A172 (cell line): ENCODE measurements around the gene FEN1. TPM values are rescaled to one million over a fixed set of nuclear protein-coding genes. Genes with fewer than 3 reads are reported as not detected.
A peak's percentile ranks its signal among the peaks of the same experiment; 100 is the strongest.

Experiments used
- DNase-seq: peaks from one replicate; pipeline ENCODE4 v3.0.0-alpha.2; 2015; ENCODE audit warnings: low spot score
- total RNA-seq: library from RNA; depleted of rRNA; stranded (reverse); fragments of >200 nt; shearing (Covaris generic); gene quantifications from 2 replicates; pipeline ENCODE4 v1.2.3, GENCODE V29; 2014

FEN1 gene
- total RNA-seq, 1 experiment from 2014 or later: 131 TPM

DNA sequence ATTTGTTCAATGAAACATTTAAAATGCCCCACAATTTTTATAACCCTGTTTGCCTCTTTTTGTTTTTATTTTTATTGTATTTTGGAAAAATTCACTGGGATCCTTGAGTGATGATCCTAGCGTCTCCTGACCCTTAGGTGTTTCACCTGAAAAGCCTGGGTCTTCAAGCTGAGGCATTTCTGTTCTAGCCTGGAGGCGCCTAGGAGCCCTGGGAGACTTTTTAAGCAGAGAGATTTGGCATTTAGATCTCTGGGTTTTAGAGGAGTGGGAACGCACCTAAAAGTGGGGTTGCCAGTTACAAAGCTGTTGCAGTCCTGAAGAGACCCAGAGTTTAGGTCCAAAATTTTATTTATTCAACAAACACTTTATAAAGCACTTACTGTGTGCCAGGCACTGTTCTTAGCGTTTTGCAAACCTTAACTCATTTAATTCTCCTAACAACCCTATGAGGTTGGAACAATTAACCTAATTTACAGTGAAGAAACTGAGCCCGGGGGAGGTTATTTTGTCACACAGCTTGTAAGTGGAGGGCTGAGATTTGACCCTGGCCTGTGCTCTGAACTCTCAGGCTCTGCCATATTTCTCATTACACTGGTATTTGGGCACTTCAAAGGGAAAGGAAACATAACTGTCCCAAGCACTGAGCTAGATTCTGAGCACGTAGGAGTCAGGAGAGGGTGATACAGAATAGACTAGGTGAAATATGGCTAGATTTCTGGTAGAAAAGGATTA is 24.9 kb downstream of the FEN1 start:
- no peak for DNase-seq

DNA sequence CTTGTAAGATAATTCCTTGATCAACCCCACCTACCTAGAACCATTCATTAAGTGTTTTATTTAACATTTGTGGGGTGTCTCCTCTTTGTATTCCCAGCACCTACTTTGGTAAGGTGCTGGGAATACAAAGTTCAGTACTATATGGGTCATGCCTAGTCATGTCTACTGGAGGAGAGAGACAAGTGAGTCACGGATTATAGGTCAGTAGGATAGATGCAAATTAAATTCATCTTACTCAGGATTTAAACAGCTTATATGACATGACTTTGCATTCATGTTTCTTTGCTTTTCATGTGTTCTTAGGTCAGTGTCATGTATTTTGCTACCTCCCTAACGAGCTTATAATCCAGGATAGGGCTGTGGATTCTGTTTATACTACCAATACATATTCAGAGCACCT is 27.5 kb downstream of the FEN1 start:
- DNase-seq: peak; percentile 26

DNA sequence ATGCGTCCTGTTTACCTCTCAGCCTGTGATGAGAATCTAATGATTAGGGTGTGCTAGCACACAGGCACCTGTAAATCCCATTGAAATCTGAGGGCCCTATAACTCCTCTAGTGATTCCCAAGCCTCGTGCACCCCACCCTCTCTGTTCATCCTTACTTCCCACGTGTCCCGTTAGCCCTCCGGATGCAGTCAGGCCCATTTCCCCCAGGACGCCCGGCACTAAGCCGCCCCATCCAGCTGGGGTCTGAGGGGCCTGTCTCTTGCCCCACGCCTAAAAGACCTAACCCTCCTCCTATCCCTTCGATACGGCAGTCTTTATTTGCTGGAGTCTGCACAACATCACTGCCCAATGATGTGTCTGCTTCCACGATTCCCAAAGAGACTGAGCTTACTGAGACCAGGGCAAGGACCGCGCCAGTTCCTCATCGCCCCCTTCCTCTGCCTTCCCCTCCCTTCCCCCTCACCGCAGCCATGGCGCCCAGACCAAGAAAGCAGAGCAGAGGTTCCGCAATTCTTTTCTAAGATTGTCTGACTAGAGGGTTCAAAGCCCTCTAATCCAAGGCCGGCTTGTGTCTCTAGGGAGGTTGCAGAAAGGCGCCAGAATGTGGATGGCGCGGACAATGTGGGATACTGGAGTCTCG is 34.3 kb downstream of the FEN1 start:
- no peak for DNase-seq

DNA sequence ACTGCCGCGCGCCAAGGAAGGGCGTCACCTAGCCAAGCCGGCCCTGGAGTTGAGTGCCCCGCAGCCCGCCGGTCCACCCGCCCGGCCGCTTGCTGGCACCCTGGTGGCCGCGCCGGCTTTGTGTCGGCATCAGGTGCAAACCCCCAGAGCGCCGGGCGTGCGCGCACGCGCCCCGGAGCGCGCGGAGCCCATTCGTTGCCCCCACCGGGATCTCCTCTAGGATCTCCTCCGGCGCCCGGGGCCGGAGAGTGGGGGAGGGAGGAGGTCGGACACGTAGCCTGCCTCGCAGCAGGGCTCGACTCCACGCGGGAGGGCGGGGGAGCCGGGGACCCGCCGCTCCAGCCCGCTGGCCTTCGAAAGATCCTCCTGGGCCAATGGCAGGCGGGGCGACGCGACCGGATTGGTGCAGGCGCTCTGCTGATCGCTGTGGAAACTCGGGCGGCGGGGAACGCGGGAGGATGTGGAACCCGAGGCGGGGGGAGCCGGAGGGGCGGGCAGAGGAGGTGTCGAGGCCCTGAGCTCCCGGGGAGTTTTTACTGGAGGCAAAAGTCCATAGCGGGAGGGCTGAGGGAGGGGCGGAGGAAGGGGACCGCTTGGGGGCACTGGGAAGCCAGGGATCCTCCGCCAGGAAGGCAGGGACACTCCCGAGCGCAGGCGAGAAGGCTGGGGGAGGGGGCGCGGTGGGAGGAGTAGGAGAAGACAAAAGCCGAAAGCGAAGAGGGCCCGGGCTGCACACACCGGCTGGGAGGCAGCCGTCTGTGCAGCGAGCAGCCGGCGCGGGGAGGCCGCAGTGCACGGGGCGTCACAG is 35.1 kb downstream of the FEN1 start, which contains the start of gene FADS2:
FADS2 (plus strand) TSS at position 730 of the 808 bp plus-strand sequence. CDS start 91 bp downstream, outside the sequence.
- peak; percentile 91 for DNase-seq

DNA sequence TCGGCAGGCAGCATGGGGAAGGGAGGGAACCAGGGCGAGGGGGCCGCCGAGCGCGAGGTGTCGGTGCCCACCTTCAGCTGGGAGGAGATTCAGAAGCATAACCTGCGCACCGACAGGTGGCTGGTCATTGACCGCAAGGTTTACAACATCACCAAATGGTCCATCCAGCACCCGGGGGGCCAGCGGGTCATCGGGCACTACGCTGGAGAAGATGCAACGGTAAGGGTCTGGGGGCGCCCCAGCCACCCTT is 35.6 kb downstream of the FEN1 start:
- no peak for DNase-seq

DNA sequence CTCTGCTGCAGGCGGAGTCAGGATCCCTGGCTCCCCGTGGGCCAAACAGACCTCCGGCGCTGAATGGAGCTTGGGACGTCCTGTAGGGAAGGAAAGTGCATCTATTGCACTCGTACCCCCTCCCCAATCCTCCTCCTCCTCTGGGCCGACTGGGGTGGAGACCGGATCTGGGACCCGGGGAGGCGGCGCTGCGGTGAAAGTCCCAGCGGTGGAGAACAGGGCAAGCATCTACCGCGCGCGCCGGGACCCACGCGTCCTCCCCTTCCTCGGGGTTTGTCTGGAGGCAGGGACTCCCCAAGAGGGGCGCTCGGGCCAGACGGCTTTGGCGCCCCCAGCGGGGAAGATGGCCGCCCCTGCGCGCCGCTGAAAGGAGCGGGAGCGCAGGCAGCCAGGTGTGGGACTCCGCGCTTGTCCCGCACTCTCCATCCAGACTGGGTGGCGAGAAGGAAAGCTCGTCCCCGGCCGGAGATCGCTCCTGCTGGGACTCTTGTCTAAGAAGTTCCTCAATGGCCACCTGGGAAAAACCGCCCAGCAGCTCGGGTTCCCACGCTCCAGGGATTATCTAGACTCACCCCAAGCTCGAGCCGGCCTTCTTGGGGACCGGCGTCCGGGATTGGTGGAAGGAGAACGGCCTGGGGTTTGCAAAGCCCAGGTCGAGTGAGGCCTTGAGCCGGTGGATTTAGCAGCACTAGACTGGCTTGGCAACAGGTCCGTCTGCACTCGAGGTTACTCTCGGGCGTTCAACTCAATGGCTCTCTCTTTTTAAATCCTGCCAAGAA is 36.1 kb downstream of the FEN1 start:
- no peak for DNase-seq

DNA sequence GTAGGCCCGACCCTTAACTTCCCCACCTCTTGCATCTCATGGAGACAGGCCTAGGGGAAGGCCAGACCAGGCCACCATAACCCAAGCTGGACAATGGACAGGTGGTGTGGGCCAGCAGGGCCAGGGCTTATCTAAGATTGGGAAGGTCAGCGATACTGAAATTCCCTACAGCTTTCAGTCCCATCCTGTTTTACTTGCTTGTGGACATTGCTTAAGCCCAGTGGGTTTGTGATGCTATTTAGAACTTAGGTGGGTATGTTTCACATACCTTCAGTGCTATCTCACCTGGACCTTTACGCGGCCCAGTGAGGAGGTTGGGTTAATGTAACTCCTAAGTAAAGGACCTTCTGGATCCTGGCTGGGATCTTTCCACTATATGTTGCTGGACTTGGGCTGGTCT is 37.1 kb downstream of the FEN1 start:
- DNase-seq: no peak

DNA sequence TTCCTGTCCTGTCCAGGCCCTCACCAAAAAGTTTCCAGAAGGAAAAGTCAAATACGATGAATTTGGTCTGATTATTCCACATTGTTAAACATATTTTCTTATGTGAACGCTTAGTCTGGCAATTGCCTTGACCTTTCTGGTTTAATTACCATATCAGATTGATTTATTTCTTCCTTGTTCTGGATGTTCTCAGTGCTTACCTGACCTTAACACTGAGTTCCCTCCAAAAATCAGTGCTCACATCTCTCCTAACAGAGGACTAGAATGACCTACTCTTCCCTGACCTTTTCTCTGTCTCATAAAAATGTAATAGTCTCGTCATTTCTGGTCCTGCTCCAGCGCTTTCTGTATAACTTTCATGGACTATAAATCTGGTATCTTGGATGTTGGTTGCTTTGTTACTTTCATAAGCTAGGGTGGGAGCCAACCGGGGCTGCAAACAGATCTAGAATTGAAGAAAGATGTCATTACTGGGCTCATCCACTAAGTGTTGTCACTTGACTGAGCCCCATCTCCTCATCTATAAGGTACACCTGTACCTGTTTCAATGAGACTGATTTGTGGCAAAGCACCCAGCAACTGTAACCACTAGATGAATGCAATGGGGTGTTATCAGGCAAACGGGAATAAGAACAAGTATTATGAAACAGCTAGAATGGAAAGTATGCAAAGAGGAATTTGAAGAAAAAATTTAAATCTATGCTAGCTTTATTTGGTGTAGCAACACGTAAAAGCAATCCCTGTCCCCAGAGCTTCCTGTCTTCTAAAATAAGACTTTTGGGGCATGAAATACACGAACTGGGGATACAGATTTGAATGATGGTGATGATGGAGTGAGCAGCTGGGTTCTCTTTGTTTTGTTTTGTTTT is 37.8 kb downstream of the FEN1 start:
- DNase-seq: no peak

DNA sequence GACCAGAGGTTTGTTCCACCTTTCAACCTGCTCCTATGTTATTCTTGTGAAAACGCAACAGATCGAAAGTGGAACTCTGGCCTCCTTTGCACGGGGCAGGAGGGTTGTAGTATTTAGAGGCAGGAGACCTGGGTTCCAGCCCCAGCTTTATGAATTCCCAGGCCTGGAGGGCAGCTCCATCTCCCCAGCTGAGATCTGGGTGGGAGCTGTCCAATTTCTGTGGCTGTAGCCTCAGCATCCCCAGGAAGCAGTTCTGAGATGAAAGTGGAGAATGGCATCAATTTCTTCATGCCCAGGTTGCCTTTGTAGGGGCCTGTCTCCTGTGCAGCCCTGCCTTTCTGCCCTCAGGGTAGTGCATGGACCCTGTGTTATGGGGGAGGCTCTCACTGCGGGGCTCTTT is 39.5 kb downstream of the FEN1 start:
- DNase-seq: no peak

DNA sequence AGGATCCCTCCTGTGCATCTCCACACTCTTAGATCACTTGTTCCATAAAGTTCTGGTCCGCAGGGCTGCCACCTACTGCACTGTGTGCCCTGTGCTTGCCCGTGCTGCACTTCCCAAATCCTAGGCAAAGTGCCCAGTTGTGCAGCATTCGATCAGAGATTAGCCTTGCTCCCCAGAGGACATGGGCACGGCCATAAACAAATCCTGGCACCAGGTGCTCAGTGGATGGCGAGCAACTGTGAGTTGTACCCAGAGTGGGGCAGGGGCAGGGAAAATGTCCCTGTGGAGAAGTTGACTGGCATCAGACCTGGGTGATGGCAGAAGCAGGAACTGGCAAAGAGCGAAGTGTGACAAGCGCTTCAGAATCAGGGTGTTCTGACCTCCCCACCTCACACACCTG is 40.0 kb downstream of the FEN1 start:
- no peak for DNase-seq

DNA sequence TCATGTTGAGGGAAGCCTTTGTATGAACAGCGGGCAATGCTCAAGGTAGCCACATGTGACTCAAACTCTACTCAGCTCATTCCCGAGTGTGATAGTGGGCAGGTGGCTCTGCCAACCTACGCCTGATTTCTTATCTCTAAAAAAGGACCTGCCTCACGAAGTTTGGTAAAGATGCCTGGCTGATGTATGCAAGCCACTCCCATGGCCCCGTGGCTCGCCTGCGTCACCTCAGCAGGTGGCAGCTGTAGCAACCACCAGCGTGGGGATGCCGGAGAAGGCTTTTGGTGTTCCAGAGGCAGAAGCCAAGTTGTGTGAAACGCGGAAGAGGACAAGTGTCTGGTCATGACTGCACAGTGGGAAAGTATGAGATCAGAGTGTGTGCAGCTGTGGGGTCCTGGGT is 40.8 kb downstream of the FEN1 start:
- no peak for DNase-seq

DNA sequence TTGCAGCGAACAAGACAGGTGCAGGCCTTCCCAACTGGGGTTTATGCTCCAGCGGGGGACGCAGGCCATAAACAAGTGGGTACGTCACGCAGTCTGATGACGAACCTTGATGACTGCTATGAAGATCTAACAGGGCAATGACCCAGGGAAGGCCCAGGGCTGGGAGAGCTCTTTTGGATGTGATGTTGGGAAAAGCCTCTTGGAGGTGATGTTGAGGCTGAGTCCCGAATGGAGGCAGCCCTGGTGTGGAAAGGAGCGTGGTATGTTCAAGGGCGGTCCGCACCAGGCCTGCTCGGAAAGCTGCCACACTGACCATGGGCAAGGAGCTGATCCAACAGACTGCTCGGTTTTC is 41.2 kb downstream of the FEN1 start:
- no peak for DNase-seq

DNA sequence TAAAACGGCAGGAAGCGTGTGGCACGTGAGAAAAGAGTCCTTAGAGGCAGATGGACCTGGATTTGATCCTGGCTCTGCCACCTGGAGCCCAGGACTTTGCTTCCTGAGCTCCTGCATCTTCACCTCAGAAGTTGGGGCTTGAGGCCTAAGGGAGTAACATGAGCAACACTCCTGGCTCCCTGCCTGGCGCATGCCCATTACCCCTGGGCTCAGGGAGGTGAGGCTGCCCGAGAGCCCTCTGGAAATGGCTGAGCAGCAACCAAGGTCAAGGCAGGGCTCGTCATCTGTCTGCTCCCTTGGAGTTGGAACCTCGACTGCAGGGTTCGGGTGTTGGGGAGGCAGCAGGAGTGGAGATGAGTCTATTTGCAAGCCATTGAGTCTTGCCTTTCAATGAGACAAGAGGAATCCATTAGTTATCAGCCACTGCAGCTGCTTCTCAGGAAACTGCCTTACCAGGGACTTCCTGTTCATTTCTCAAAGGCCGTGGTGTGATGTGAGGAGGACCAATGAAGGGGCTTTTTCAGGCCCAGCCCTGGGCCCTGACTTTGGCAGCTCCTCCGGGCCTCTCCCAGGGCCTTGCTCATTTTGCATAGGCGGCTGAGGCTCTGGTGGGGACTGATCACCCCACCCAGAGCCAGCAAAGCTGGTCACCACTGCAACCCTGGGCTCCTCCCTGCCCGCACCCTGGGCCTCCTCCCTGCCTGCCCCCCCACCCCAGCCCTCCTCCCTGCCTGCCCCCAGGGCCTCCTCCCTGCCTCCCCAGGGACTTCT is 41.8 kb downstream of the FEN1 start:
- DNase-seq: peak; percentile 68

DNA sequence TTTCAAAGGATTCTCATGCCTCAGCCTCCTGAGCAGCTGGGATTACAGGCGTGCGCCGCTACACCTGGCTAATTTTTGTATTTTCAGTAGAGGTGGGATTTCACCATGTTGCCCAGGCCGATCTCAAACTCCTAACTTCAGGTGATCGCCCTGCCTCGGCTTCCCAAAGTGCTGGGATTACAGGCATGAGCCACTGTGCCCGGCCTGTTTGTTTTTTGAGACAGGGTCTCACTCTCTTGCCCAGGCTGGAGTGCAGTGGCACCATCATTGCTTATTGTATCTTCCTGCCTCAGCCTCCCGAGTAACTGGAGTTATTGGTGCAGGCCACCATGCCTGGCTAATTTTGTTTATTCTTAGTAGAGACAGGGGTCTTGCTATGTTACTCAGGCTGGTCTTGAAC is 43.5 kb downstream of the FEN1 start:
- DNase-seq: no peak

DNA sequence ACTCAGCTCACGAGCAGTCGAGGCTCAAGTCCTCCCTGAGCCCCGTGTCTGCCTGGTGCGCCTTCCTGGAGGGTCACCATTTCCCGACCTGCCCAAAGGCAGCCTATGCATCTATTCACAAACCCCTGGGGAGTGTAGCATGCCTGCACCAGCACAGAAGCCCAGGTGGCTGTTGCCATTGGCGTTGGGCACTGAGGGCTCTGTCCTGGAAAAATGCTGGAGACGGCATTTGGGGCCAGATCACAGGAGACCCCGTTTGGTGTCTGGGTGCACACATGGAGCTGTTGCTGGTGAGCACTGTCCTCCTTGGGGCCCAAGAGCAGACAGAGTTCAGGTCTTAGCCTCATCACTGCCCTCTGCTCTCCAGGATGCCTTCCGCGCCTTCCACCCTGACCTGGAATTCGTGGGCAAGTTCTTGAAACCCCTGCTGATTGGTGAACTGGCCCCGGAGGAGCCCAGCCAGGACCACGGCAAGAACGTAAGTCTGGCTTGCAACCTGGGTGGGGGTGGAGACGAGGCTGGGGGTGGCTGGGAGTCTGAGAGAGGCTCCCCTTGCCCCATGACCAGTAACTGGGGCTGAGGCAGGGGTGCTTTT is 44.8 kb downstream of the FEN1 start:
- DNase-seq: no peak

DNA sequence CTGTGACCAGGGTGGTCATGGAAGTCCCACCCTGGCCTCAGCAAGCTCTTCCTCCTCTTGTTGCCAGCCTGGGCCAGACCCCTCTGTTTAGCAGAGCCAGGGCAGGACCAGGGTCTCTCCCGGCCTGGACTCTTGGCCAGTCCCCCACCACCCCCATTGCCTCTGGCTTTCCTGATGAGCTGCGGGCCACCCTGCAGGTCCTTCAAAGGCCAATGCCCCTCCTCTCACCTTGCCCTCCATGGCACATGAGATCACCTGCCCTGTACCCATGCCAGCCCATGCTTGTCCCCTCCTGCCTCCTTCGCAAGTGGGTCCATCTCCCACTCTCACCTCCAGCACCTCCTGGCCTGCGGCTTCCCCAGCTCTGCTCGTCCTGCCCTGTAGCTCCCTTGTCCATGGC is 45.8 kb downstream of the FEN1 start:
- DNase-seq: no peak

DNA sequence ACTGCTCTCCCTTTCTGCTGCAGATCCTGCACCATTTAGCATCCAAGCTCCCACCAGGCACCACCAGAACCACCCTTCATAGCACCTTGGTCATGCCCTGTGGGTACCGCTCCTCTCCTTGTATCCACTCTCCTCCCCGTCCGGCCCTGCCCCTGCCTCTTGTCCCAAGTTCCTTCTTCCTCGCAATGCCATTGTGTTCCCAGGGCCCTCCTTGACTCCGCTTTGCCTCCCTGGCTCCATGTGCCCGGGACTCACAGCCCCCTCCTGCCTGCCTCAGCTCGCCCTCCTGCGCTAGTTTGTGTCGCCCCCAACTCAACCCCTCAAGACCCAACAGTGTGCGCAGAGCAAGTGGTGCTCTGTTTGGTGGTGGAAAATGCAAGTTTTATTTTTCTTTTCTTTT is 46.2 kb downstream of the FEN1 start:
- DNase-seq: no peak

DNA sequence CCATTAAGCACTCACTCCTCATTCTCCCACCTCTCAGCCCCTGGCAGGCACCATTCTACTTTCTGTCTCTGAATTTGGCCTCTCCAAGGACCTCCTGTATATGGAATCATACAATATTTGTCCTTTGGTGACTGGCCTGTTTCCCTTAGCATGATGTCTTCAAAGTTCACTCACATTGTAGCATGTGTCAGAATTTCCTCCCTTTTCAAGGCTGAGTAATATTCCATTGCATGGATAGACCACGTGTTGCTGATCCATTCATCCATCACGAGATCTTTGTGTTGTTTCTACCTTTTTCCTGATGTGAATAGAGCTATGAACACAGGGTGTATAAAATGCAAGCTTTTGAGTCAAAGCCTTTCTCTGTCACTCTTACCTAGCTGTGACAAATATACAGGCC is 47.0 kb downstream of the FEN1 start:
- no peak for DNase-seq

DNA sequence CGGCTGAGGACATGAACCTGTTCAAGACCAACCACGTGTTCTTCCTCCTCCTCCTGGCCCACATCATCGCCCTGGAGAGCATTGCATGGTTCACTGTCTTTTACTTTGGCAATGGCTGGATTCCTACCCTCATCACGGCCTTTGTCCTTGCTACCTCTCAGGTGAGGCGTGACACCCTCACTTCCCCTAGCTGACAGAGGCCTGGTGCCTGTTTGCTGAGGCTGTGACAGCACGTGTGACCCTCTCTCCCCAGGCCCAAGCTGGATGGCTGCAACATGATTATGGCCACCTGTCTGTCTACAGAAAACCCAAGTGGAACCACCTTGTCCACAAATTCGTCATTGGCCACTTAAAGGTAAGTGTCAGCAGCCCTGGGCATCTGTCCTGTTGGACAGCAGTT is 47.7 kb downstream of the FEN1 start:
- DNase-seq: no peak
